Measurements from ENCODE around the gene CUX1.

DNA sequence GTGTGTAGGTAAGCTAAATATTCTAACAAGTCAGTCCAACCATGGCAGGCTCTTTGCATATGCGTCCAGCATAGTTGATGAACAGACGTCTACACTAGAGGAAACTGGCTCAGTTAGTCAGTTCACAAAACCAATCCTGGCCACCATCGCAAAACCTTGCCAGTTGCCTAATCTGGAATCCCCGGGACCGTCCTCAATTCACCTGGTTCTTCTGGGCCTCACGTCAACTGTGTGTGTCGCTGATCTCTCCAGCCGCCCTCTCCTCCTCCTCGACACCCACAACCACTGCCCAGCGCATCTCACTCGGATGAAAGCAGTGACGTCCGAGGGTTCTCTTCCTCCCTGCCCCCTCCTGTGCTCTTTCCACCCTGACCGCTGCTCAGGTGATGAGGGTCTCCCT lies 251.4 kb downstream of the CUX1 start:
- TF ChIP-seq, protein P1, sequence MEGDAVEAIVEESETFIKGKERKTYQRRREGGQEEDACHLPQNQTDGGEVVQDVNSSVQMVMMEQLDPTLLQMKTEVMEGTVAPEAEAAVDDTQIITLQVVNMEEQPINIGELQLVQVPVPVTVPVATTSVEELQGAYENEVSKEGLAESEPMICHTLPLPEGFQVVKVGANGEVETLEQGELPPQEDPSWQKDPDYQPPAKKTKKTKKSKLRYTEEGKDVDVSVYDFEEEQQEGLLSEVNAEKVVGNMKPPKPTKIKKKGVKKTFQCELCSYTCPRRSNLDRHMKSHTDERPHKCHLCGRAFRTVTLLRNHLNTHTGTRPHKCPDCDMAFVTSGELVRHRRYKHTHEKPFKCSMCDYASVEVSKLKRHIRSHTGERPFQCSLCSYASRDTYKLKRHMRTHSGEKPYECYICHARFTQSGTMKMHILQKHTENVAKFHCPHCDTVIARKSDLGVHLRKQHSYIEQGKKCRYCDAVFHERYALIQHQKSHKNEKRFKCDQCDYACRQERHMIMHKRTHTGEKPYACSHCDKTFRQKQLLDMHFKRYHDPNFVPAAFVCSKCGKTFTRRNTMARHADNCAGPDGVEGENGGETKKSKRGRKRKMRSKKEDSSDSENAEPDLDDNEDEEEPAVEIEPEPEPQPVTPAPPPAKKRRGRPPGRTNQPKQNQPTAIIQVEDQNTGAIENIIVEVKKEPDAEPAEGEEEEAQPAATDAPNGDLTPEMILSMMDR (IDR thresholded peaks at IDR 0.05): no peak
- TF ChIP-seq, protein P2, sequence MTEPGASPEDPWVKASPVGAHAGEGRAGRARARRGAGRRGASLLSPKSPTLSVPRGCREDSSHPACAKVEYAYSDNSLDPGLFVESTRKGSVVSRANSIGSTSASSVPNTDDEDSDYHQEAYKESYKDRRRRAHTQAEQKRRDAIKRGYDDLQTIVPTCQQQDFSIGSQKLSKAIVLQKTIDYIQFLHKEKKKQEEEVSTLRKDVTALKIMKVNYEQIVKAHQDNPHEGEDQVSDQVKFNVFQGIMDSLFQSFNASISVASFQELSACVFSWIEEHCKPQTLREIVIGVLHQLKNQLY (CRISPR knock-in tag; IDR thresholded peaks at IDR 0.05): no peak
- TF ChIP-seq, protein P3, sequence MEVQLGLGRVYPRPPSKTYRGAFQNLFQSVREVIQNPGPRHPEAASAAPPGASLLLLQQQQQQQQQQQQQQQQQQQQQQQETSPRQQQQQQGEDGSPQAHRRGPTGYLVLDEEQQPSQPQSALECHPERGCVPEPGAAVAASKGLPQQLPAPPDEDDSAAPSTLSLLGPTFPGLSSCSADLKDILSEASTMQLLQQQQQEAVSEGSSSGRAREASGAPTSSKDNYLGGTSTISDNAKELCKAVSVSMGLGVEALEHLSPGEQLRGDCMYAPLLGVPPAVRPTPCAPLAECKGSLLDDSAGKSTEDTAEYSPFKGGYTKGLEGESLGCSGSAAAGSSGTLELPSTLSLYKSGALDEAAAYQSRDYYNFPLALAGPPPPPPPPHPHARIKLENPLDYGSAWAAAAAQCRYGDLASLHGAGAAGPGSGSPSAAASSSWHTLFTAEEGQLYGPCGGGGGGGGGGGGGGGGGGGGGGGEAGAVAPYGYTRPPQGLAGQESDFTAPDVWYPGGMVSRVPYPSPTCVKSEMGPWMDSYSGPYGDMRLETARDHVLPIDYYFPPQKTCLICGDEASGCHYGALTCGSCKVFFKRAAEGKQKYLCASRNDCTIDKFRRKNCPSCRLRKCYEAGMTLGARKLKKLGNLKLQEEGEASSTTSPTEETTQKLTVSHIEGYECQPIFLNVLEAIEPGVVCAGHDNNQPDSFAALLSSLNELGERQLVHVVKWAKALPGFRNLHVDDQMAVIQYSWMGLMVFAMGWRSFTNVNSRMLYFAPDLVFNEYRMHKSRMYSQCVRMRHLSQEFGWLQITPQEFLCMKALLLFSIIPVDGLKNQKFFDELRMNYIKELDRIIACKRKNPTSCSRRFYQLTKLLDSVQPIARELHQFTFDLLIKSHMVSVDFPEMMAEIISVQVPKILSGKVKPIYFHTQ (CRISPR knock-in tag; IDR thresholded peaks at IDR 0.05): no peak
- TF ChIP-seq, protein P4, sequence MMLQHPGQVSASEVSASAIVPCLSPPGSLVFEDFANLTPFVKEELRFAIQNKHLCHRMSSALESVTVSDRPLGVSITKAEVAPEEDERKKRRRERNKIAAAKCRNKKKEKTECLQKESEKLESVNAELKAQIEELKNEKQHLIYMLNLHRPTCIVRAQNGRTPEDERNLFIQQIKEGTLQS (CRISPR knock-in tag; conservative IDR thresholded peaks at IDR 0.05): no peak
- TF ChIP-seq, protein P5, sequence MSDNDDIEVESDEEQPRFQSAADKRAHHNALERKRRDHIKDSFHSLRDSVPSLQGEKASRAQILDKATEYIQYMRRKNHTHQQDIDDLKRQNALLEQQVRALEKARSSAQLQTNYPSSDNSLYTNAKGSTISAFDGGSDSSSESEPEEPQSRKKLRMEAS (CRISPR knock-in tag; IDR thresholded peaks at IDR 0.05): no peak
- no peak for TF ChIP-seq FOXJ3 (CRISPR knock-in tag; IDR thresholded peaks at IDR 0.05; ENCODE audit: borderline replicate concordance)
- TF ChIP-seq, protein P6, sequence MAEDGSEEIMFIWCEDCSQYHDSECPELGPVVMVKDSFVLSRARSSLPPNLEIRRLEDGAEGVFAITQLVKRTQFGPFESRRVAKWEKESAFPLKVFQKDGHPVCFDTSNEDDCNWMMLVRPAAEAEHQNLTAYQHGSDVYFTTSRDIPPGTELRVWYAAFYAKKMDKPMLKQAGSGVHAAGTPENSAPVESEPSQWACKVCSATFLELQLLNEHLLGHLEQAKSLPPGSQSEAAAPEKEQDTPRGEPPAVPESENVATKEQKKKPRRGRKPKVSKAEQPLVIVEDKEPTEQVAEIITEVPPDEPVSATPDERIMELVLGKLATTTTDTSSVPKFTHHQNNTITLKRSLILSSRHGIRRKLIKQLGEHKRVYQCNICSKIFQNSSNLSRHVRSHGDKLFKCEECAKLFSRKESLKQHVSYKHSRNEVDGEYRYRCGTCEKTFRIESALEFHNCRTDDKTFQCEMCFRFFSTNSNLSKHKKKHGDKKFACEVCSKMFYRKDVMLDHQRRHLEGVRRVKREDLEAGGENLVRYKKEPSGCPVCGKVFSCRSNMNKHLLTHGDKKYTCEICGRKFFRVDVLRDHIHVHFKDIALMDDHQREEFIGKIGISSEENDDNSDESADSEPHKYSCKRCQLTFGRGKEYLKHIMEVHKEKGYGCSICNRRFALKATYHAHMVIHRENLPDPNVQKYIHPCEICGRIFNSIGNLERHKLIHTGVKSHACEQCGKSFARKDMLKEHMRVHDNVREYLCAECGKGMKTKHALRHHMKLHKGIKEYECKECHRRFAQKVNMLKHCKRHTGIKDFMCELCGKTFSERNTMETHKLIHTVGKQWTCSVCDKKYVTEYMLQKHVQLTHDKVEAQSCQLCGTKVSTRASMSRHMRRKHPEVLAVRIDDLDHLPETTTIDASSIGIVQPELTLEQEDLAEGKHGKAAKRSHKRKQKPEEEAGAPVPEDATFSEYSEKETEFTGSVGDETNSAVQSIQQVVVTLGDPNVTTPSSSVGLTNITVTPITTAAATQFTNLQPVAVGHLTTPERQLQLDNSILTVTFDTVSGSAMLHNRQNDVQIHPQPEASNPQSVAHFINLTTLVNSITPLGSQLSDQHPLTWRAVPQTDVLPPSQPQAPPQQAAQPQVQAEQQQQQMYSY (CRISPR knock-in tag; IDR thresholded peaks at IDR 0.05): no peak
- TF ChIP-seq JUN (CRISPR knock-in tag; IDR thresholded peaks at IDR 0.05): no peak
- no peak for TF ChIP-seq KAT7 (CRISPR knock-in tag; IDR thresholded peaks at IDR 0.05; ENCODE audit: borderline replicate concordance)
- TF ChIP-seq, protein P7, sequence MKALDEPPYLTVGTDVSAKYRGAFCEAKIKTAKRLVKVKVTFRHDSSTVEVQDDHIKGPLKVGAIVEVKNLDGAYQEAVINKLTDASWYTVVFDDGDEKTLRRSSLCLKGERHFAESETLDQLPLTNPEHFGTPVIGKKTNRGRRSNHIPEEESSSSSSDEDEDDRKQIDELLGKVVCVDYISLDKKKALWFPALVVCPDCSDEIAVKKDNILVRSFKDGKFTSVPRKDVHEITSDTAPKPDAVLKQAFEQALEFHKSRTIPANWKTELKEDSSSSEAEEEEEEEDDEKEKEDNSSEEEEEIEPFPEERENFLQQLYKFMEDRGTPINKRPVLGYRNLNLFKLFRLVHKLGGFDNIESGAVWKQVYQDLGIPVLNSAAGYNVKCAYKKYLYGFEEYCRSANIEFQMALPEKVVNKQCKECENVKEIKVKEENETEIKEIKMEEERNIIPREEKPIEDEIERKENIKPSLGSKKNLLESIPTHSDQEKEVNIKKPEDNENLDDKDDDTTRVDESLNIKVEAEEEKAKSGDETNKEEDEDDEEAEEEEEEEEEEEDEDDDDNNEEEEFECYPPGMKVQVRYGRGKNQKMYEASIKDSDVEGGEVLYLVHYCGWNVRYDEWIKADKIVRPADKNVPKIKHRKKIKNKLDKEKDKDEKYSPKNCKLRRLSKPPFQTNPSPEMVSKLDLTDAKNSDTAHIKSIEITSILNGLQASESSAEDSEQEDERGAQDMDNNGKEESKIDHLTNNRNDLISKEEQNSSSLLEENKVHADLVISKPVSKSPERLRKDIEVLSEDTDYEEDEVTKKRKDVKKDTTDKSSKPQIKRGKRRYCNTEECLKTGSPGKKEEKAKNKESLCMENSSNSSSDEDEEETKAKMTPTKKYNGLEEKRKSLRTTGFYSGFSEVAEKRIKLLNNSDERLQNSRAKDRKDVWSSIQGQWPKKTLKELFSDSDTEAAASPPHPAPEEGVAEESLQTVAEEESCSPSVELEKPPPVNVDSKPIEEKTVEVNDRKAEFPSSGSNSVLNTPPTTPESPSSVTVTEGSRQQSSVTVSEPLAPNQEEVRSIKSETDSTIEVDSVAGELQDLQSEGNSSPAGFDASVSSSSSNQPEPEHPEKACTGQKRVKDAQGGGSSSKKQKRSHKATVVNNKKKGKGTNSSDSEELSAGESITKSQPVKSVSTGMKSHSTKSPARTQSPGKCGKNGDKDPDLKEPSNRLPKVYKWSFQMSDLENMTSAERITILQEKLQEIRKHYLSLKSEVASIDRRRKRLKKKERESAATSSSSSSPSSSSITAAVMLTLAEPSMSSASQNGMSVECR (CRISPR knock-in tag; IDR thresholded peaks at IDR 0.05; ENCODE audit: borderline replicate concordance): no peak
- TF ChIP-seq, protein P8, sequence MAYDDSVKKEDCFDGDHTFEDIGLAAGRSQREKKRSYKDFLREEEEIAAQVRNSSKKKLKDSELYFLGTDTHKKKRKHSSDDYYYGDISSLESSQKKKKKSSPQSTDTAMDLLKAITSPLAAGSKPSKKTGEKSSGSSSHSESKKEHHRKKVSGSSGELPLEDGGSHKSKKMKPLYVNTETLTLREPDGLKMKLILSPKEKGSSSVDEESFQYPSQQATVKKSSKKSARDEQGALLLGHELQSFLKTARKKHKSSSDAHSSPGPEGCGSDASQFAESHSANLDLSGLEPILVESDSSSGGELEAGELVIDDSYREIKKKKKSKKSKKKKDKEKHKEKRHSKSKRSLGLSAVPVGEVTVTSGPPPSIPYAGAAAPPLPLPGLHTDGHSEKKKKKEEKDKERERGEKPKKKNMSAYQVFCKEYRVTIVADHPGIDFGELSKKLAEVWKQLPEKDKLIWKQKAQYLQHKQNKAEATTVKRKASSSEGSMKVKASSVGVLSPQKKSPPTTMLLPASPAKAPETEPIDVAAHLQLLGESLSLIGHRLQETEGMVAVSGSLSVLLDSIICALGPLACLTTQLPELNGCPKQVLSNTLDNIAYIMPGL (CRISPR knock-in tag; IDR thresholded peaks at IDR 0.05): no peak
